Measurements from ENCODE around the gene MALRD1.
A peak's percentile ranks its signal among the peaks of the same experiment; 100 is the strongest.
"Not testable (repeated sequence)": the region's sequence is repeated elsewhere in the genome, so short reads cannot be mapped to it uniquely, and the experiment has no call there.

Gene MALRD1

GRCh38 chr10:19498393-19499290 lies 450.0 kb downstream of the MALRD1 start:
- no peak for DNase-seq (ENCODE audit: low spot score)

- no peak for DNase-seq (ENCODE audit: low spot score)
These were observed 450.7 kb downstream of the MALRD1 start for GRCh38 chr10:19499291-19499770.

DNA sequence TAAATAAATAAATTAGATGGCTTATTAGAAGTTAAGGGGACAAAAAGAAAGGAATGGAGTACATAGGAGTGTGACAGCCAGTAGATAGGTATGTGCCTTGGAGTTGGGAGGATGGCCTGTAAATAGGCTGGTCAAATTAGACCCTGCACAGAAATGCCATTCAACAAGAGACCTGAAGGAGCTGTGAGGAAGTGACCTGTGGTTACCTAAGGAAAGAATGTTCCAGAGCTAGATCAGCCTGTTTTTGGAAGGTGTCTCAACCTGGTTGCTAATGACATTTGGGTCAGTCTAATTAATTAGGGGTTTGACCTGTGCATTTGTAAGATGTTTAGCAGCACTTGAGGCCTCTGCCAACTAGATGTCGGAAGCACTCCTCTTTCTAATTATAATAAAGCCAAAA lies 452.4 kb downstream of the MALRD1 start:
- DNase-seq (ENCODE audit: low spot score): no peak

DNA sequence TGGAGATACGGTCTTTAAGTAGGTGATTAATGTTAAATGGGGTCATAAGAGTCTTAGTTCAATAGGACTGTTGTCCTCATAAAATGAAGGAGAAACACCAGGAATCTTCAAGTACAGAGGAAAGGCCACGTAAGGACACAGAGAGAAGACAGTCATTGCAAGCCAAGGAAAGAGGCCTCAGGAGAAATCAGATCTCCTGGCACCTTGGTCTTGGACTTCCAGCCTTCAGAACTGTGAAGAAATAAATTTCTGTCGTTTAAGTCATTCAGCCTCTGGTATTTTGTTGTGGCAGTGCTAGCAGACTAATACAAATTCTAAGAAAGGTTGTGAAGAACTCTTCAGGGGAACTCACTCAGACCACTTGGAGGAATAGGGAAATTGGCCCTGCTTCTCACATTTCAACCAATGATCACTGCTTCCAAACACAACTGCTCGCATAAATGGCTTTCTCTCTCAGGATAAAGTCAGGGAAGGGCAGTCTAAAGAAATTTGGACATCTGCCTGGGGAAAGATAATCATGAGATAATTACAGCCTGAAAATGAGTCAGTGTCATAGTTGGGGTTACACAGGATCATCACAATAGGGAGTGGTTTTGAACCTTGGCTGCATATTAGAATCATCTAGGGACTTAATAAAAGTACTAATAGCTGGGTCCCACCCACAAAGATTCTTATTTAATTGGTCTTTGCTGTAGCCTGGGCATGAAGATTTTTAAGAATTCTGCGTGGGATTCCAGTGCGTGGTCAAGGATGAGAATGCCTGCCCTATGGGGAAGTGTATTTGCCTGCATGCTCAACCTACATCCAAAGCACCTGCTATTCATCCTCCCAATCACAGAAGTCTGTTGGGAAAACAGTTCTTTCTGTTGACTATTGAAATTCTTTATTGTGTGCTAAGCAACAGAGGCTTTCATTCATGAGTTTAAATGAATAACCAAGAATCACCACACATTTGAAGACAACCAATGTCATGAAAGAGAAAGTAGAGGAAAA lies 457.0 kb downstream of the MALRD1 start:
- no peak for DNase-seq (ENCODE audit: low spot score)

- DNase-seq (ENCODE audit: low spot score): not testable (repeated sequence)
These were observed 461.6 kb downstream of the MALRD1 start for GRCh38 chr10:19510005-19510732.

GRCh38 chr10:19518109-19518508 lies 469.5 kb downstream of the MALRD1 start:
- no peak for DNase-seq (ENCODE audit: low spot score)

- DNase-seq (ENCODE audit: low spot score): no peak
These were observed 470.0 kb downstream of the MALRD1 start for GRCh38 chr10:19518632-19519031.

DNA sequence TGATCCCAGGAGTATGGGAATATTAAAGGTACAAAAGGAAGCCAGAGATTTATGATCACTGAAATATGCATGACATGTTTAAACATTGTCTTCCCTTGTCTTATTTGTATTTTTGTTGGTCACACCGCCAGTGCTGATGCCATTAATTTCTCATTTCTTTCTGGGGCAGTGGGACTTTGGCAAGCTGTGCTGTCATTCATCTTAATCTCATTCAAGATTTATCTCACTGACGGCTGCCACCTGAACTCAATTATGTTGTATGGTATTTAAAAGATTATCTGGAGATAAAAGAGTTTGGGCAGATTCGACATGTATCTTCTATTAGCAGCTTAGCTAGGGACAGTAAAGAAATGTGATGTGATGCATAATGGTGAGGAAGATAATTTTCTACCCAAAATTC lies 482.7 kb downstream of the MALRD1 start:
- no peak for DNase-seq (ENCODE audit: low spot score)

GRCh38 chr10:19532411-19532810 lies 483.8 kb downstream of the MALRD1 start:
- no peak for DNase-seq (ENCODE audit: low spot score)

DNA sequence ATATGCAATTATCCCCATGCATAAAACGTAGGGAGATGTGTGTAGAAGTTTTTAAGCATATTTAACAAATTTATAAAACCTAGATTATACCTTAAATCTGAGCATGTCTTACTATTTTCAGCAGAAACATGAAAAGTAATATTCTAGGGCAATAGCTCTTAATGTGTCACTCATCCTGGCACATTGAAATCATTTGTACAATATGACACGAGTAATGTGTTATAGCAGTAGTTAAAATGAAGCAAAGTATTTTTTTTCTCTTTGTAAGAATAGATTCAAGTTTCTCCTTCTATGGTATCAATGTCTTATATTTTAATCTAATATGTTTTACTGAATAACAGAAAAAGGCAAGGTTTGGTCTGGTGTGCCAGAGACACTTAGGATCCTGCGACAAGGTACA lies 492.7 kb downstream of the MALRD1 start:
- DNase-seq (ENCODE audit: low spot score): no peak

DNA sequence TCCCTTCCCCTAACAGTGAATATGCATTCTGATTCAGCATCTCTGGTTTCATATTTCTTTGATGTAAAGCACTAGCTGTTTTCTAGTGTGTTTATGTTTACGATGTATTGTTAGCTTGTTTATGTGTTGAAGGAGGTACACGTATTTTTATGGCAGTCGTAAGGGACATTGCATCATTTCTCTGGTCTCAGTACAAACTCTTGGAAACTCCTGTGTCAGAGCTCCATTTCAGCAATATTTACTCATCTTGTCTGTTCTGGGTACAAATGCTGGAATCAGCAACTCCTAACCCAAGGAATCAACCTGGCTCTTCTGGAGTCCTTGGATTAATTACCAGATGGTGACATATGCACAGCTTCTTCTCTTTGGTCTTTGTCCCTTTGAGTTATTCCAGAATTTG lies 497.6 kb downstream of the MALRD1 start:
- no peak for DNase-seq (ENCODE audit: low spot score)

DNA sequence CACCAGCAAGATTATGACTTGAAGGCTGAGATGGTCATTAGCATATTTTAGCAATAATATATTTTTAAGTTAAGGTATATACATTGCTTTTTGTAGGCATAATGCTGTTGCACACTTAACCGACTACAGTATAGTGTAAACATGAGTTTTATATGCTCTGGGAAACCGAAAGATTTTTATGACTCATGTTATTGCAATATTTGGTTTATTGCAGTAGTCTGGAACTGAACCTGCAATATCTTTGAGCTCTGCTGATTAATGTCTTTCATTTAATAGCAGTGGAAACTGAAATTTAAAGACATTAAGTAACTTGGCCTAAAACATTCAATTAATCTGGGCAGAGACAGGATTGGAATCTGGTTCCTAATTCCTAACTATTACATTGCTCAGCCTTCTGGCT lies 500.9 kb downstream of the MALRD1 start:
- DNase-seq (ENCODE audit: low spot score): no peak

DNA sequence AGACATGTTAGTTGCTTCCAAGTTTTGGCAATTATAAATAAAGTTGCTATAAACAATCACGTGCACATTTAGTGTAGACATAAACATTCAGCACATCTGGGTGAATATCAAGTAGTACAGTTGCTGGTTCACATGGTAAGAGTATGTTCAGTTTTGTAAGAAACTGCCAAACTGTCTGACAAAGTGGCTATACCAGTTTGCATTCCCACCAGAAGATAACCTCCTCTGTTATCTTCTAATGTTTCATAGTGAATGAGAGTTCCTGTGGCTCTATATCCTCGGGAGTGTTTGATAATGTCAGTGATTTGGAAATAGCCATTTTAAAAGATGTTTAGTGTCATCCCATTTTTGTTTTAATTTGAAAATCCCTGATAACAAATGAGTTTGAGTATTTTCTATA lies 508.1 kb downstream of the MALRD1 start:
- DNase-seq (ENCODE audit: low spot score): no peak

DNA sequence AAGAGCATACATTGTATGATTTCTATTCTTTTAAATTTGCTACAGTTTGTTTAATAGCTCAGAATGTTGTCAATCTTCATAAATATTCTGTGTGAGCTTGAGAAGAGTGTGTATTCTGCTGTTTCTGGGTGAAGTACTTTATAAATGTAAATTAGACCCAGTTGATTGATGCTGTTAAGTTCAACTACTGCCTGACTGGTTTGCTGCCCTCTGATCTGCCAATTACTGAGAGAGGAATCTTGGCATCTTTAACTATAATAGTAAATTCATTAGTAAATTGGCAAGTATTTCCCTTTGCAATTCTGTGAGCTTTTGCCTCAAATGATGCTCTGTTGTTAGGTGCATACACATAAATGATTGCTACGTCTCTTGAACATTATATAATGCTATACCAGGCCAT lies 512.6 kb downstream of the MALRD1 start:
- no peak for DNase-seq (ENCODE audit: low spot score)

DNA sequence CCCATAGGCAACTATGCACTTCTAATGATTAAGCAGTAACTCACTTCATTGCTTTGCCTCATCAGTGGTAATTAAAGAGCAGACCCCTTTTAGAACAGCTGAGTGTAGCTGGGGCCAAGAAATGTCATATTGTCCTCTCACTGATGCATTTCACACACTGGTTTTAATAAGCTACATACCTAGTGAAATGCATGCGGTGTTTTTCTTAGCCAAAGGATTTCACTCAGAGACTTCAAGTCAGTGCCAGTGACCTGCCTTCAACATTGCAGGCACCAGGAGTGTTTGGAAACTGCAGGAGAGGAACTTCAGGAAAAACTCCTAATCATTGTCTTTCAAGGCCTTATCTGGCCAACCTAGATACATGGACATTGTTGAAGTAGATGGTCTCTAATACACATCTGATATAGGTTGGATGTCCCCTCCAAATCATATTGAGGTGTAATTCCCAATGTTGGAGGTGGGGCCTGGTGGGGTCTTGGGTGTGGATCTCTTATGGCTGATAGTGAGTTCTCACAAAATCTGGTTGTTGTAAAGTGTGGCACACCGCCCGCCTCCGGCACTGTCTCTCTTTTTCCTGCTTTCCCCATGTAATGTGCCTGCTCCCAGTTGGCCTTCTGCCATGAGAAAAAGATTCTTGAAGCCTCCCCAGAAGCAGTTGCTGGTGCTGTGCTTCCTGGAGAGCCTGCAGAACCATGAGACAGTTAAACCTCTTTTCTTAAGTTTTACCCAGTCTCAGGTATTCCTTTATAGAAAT lies 515.0 kb downstream of the MALRD1 start:
- DNase-seq (ENCODE audit: low spot score): no peak

- DNase-seq (ENCODE audit: low spot score): no peak
These were observed 521.5 kb downstream of the MALRD1 start for GRCh38 chr10:19570120-19570519.

- no peak for DNase-seq (ENCODE audit: low spot score)
These were observed 522.4 kb downstream of the MALRD1 start for GRCh38 chr10:19570991-19571390.

DNA sequence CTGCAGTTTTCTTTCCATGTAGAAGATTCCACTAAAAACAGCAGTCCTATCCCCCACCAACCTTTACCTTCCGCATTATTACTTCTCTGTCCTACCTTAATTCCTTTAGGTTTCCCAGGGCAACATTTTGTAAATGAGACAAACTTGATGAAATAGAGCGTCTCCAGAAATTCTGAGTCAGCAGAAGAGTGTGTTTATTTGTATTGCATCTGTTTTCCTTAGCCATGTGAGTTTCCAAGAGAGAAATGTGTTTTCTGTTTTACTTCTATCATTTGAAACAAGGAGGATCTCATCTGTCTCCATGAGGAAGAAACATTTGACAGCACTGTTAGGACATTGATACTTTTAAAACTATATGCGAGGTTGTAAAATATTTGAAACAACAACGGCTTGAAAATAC lies 523.5 kb downstream of the MALRD1 start:
- DNase-seq (ENCODE audit: low spot score): no peak

GRCh38 chr10:19576576-19576975 lies 528.0 kb downstream of the MALRD1 start:
- peak; percentile 8 for DNase-seq (ENCODE audit: low spot score)

DNA sequence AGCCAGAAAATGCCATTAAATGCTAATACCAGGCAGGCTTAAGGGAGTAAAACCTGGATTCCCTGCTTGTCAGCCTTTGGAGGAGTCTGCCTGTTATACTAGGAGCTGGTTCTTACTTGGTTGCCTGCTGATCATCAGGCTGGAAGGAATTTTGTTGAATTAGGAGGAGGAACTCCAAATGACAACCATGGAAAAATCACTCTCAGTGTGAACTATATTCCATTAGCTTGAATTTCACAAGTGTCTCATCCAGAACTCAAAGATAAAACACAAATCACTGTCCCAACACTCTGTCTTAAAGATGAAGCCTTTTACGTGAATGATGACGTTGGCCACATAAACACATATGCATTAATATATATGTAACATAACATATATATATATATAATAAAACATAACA lies 528.8 kb downstream of the MALRD1 start:
- DNase-seq (ENCODE audit: low spot score): no peak

- no peak for DNase-seq (ENCODE audit: low spot score)
These were observed 529.2 kb downstream of the MALRD1 start for GRCh38 chr10:19577807-19578206.
